ENCODE measurements around the gene TMEM248.
"Not testable (repeated sequence)": the region's sequence is repeated elsewhere in the genome, so short reads cannot be mapped to it uniquely, and the experiment has no call there.

Gene TMEM248

GRCh38 chr7:66950763-66951162 lies 29.7 kb downstream of the TMEM248 start:
- DNase-seq (ENCODE audit: low spot score): no peak

DNA sequence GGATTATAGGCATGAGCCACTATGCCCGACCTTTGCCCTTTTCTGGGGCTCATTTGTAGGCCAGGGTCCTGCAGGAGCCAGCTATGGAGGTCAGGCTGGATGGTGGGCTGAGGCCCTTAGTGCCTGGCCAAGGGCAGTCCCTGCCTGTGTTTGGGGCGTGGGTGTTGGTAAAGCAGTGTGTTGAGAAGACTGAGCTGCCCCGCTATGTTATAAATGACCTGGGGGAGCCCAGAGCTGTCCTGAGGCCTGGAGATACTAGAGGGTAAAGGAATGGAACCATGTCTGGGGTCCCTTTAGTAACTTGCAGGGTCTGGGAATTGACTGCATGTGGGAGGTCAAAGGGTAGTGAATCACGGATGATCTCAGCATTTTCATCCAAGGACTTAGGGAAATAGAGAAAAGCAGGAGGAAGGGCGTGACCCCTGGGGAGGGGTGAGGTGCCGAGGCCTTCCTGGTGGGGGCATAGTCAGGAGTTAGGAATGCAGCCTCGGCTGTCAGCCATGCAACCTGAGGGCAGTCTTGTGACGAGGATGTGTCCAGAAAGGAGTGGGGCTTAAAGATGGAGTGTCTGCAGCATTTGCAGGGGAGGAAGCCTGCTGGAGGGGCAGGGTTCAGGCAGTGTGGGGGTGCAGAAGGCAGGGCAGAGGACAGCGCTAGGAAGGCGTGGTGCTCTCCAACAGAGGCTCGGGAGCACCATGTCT lies 31.5 kb downstream of the TMEM248 start:
- no peak for DNase-seq (ENCODE audit: low spot score)

DNA sequence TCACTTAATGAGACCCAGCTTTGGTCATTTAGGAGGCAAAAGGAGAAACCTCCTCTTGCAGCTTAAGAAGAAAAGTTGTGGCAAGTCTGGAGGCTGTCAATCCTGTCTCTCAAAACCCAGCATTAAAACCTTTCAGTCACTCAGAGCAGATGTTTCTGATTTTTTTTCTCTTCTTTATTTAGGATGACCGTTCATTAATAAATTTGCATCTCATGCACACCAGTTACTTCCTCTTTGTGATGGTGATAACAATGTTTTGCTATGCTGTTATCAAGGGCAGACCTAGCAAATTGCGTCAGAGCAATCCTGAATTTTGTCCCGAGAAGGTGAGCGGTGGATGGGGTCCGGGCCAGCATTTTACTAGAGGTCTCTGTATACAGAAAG lies 32.0 kb downstream of the TMEM248 start:
- no peak for DNase-seq (ENCODE audit: low spot score)

GRCh38 chr7:66957595-66958290 lies 36.7 kb downstream of the TMEM248 start:
- DNase-seq (ENCODE audit: low spot score): no peak

- no peak for DNase-seq (ENCODE audit: low spot score)
Measured at GRCh38 chr7:66958538-66959350, 37.7 kb downstream of the TMEM248 start.

DNA sequence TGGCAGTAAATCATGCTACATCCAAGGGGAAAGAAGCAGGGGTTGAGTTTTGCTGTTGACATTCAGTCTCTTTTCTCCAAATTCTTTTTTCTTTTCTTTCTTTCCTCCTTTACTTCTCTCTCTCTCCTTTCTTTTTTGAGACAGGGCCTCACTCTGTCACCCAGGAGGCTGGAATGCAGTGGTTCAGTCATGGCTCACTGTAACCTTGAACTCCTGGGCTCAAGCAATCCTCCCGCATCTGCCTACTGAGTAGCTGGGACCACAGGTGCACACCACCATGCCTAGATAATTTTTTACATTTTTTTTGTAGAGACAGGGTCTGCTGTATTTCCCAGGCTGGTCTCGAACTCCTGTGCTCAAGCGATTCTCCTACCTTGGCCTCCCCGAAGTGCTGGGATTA lies 39.2 kb downstream of the TMEM248 start:
- DNase-seq (ENCODE audit: low spot score): no peak

GRCh38 chr7:66961096-66961495 lies 40.1 kb downstream of the TMEM248 start:
- DNase-seq (ENCODE audit: low spot score): no peak

DNA sequence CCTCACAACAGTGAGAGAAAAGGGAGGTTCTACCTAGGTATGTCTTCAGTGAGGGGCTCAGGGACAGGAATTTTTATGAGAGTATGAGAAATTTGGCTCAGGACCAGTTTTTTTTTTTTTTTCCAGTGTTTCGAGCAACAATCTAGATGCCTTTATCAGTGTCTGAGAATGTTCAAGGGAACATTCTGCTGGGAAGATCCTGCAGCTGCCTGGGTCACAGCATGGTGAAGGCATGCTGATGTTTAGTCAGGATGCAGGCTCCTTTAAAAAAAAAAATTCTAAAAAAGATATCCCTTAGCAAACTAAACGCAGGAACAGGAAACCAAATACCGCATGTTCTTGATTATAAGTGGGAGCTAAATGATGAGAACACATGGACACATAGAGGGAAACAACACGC lies 43.4 kb downstream of the TMEM248 start:
- no peak for DNase-seq (ENCODE audit: low spot score)

DNA sequence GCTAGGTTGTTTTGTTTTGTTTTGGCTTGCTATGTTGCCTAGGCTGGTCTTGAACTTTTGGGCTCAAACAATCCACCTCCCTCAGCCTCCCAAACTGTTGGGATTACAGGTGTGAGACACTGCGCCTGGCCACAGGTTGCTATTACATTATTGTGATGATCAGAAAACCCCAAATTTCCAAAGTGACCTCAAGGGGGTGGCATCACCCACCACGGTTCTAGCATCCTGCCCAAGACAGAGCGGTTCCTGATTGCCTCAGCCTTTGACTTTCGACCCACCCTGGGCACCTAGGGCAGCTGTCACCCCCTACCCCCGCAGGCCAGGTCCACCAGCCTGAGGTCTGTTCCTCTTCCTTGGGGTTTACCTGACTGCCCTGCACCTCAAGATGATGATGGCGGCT lies 46.0 kb downstream of the TMEM248 start:
- no peak for DNase-seq (ENCODE audit: low spot score)

DNA sequence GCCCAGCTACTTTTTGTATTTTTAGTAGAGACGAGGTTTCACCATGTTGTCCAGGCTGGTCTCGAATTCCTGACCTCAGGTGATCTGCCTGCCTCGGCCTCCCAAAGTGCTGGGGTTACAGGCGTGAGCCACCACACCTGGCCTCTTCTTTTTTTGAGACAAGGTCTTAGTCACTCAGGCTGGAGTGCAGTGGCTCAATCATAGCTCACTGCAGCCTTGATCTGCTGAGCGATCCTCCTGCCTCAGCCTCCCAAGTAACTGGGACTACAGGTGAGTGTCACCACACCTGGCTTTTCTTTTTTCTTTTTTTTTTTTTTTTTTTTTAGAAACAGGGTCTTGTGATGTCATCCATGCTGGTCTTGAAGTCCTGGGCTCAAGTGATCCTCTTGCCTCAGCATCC lies 48.0 kb downstream of the TMEM248 start:
- not testable (repeated sequence) for DNase-seq (ENCODE audit: low spot score)

- no peak for DNase-seq (ENCODE audit: low spot score)
Measured at GRCh38 chr7:66970310-66970709, 49.3 kb downstream of the TMEM248 start.

DNA sequence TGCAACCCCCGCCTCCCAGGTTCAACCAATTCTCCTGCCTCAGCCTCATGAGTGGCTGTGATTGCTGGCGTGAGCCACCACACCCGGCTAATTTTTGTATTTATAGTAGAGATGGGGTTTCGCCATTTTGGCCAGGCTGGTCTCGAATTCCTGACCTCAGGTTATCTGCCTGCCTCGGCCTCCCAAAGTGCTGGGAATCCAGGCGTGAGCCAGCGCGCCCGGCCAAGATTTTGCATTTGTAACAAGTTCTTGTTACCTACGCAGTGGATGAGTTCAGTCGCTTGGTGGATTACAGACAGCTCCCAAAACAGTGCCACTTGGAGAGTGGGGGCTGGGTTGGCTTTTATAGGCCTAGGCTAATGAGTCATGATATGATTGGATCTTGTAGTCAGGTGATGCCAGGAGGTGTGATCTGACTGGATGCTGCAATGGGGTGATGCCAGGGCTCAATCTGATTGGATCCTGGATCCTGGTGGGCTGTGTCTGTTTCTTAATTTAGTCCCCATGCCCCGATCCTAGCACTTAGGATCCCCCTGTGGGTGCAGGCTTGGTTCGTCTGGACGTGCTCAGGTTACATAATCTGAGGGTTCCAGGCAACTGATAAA lies 54.1 kb downstream of the TMEM248 start:
- DNase-seq (ENCODE audit: low spot score): no peak

GRCh38 chr7:66978312-66978711 lies 57.3 kb downstream of the TMEM248 start:
- not testable (repeated sequence) for DNase-seq (ENCODE audit: low spot score)

DNA sequence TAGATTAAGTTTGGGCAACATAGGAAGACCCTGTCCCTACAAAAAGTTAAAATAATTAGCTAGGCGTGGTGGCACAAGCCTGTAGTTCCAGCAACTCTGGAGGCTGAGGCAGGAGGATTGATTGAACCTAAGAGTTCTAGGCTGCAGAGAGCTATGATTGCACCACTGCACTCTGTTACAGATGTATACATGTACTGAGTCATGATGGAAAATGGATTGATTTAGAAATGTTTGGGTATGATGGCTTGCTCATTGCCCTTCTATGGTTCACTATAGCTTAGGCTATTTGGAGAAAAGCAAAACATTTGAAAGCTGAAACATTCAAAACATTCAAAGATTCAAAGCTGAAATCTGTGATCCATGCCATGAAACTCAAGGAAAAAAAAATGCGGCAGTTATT lies 58.0 kb downstream of the TMEM248 start:
- DNase-seq (ENCODE audit: low spot score): not testable (repeated sequence)

DNA sequence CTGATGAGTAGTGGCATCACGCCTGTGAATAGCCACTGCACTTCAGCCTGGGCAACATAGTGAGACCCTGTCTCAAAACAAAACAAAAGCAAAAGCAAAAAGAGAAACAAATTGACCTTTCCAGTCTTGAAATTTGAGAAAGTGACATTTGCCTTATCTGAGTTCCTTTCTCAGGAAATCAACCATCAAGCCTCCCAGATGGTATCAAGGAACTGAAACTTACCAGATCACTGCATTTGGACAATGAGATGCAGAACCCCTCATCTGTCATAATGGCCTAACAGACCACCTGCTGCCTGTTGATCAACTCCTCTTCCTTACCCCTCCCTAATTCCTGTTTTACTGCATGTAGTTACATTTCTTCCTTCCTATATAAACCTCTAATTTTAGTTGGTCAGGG lies 59.3 kb downstream of the TMEM248 start:
- DNase-seq (ENCODE audit: low spot score): not testable (repeated sequence)

DNA sequence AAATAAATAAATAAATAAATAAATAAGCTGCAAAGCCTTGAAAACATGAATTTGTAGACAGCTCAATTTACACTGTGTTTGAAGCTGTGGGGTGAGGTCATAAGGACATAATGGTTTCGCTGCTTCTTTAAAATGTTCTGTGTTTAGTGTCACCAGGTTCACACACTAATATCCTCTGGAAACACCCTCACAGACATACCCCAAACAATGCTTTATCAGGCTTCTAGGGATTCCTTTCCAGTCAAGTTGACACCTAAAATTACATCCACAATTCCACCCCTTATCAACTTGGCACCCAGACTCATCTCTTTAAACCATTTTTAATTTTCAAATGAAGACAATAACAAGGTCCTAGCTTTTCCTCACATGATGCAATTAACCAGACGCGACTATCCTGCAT lies 68.5 kb downstream of the TMEM248 start:
- DNase-seq (ENCODE audit: low spot score): not testable (repeated sequence)

GRCh38 chr7:66994051-66994450 lies 73.0 kb downstream of the TMEM248 start:
- not testable (repeated sequence) for DNase-seq (ENCODE audit: low spot score)

DNA sequence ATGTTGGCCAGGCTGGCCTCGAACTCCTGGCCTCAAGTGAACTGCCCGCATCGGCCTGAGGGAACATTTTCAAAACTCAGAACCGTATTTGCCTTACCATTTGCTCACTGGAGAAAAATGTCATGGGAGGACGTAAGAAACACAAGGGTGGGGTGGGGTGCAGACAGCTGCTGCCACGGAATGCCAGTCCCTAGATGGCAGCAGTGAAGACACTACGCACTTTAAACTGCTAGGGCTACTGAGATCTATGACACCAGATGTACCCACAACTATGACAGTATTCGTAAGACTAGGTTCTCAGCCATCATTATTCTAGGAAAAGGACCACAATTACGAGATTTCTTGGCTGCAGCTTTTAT lies 73.6 kb downstream of the TMEM248 start:
- peak; percentile 63 for DNase-seq (ENCODE audit: low spot score)

DNA sequence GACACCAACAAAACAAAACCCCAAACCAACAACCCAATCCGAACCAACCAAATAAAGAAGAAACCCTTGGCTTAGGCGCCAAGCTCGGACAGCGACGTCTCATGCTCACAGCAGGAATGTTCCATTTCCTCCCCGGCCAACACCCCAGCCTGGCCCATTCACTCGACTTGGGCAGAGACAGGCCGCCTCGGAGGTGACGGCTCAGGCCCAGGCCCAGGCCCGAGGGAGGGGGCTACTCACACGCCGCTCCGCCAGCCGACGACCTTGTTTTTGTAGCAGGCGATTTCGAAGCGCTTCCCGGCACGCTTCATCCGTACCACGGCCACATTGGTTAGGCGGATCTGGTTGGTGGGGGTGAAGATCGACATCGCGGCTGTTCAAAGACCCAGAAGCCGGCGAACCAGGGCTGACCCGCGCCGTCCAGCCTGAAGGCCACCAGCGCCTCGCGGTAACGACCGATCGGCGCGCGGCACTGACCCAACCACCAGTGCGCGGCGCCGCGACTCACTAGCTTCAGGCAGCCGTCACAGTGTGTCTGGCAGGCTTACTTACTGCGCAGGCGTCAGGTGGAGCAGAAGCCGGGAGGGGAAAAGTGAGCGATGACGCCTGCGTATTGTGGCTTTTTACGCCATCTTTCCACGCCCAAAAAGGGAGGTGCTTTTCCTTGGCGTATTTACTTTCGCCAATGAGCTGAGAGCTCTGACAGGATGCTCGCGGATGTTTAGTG lies 74.2 kb downstream of the TMEM248 start, which contains the start of gene SBDS:
TSS of gene SBDS (minus strand) at position 537 of the 727 bp plus-strand sequence. CDS start at position 368, 169 bp downstream.
- peak; percentile 98 for DNase-seq (ENCODE audit: low spot score)

- DNase-seq (ENCODE audit: low spot score): peak; percentile 99
Measured at GRCh38 chr7:66996444-66997191, 75.6 kb downstream of the TMEM248 start, which contains the start of gene TYW1. TYW1 (plus strand) TSS chr7:66996833; CDS start chr7:66996979, 146 bp downstream.
